Testis (tissue), 3 donors: ENCODE data around the gene VSTM5. TPM values are rescaled to one million over a fixed set of nuclear protein-coding genes. Genes with fewer than 3 reads are reported as not detected.

ENCODE experiments used
- DNase-seq: peaks from one replicate; pipeline ENCODE4 v3.0.0-alpha.2; 2019
- H3K27ac ChIP-seq, 2 donors: fragments of 200-600 bp; sonication (generic); one replicate each; pipeline ENCODE4 v1.5.1; 2019
- H3K27me3 ChIP-seq: fragments of 200-600 bp; sonication (generic); one replicate; pipeline ENCODE4 v1.5.1; 2019
- H3K36me3 ChIP-seq: fragments of 200-600 bp; sonication (generic); one replicate; pipeline ENCODE4 v1.5.1; 2017; ENCODE audit warnings: low read depth; ENCODE audit errors: missing control alignments
- H3K4me1 ChIP-seq: fragments of 200-600 bp; sonication (generic); one replicate; pipeline ENCODE4 v1.5.1; 2019
- H3K4me3 ChIP-seq, 2 donors: fragments of 200-600 bp; sonication (generic); one replicate each; pipeline ENCODE4 v1.5.1; 2017 to 2019
- H3K9me3 ChIP-seq: fragments of 200-600 bp; sonication (generic); one replicate; pipeline ENCODE4 v1.5.1; 2017
- POLR2A ChIP-seq: fragments of 450-650 bp; IDR thresholded peaks from one replicate; pipeline ENCODE4 v1.6.1; 2017; ENCODE audit warnings: antibody characterized with exemption, mild to moderate bottlenecking, moderate library complexity
- WGBS, 2 donors: methylation state at CpG; one replicate each; pipeline ENCODE4 v1.1.5; 2018; 5-methylcytosine and 5-hydroxymethylcytosine counted together
- intact Hi-C: fragments of 100-400 bp; cut with DNase I; formaldehyde crosslinking; loops from one replicate; pipeline ENCODE4 v1.15.1; 2023; ENCODE audit warnings: low total_unique reads
- polyA plus RNA-seq: library from polyadenylated mRNA; stranded (reverse); fragments of 350-450 nt; fragmentation: Illumina TruSeq; extraction: RNeasy Lipid Tissue Mini Kit (QIAGEN cat#74804); gene quantifications from one replicate; pipeline ENCODE4 v1.2.3, GENCODE V29; 2014; ENCODE audit warnings: low read depth, low replicate concordance; ENCODE audit not compliant: insufficient read depth
- total RNA-seq, 2 donors: library from RNA; depleted of rRNA; stranded (reverse); fragments of >200 nt; gene quantifications; one replicate each; pipeline ENCODE4 v1.2.3, GENCODE V29; 2016
- TF ChIP-seq, protein P1 (sequence below), 3 experiments: fragments of 450-650 bp in 2 of 3; fragments of 200-600 bp in 1 of 3; sonication (generic) in 1 of 3; IDR thresholded peaks; one replicate each; pipeline ENCODE4 v1.5.1; 2016 to 2019; ENCODE audit warnings: antibody characterized with exemption in 3 of 3, mild to moderate bottlenecking in 2 of 3, moderate library complexity in 1 of 3

Gene VSTM5
- total and polyA plus RNA-seq, 3 donors from 2014 or later, result 0.26 to 0.50 (median 0.31) TPM

DNA sequence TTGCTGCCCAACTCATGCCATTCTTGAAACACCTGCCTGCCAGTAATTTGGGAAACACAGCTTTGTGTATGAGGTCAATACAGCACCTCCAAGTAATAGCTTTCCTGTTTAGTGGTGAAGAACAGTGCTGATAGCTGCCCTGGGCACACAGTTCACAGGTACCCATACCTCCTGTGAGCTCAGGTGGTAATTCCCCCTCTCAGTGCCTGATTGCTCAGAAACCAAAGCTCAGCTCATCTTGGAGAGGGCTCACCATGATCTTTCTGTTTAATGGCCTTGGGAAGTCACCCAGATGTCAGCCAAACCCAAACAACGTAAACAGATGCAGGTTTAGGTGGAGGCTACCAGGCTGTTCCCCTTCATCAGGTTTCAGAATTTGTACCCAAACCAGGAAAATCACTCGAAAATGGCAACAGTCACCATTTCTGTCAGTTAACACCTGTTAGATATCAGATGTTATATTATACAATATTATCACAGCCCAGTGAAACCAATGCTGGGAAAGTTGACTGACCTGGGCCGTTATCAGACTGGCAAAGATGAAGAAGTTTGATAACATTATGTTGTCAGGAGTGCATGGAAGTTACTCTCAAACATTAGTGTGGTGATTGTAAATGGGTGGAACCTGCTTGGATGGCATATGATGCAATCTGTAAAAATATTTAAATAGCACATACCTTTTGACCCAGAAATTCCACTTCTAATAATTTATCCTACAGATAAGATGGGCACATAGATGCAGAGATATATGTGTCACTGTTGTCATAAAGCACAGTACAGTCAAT, 18.9 kb downstream of the VSTM5 start:
- 90% methylated on average over 3 of the region's 3 CpGs for WGBS, 2 donors
- no peaks in the 10 kb centered on the region for H3K36me3 ChIP-seq
- H3K4me1 ChIP-seq, result no peaks in the 10 kb centered on the region

DNA sequence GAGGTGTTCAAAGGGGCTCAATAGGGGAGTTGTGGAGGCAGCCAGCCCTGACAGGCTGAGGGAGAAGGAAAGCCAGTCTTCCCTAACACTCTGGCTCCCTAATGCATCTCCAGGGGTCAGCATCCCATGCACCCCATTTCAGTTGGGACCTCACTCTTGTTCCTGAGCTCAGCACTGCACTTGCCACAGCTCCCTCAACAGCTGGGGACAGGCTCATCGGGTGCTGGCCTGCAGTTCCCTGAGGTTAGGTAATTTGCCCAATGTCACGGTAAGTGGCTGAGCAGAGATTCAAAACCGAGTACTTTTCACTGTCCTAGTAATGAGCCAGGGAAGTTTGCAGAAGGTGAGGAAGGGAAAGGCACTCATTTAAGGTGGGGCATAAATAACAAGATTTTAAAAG, 20.8 kb downstream of the VSTM5 start:
- WGBS, 2 donors, result 74 to 86% methylated on average over 3 of the region's 3 CpGs
- no peak for TF ChIP-seq POLR2A
- TF ChIP-seq, protein P1, sequence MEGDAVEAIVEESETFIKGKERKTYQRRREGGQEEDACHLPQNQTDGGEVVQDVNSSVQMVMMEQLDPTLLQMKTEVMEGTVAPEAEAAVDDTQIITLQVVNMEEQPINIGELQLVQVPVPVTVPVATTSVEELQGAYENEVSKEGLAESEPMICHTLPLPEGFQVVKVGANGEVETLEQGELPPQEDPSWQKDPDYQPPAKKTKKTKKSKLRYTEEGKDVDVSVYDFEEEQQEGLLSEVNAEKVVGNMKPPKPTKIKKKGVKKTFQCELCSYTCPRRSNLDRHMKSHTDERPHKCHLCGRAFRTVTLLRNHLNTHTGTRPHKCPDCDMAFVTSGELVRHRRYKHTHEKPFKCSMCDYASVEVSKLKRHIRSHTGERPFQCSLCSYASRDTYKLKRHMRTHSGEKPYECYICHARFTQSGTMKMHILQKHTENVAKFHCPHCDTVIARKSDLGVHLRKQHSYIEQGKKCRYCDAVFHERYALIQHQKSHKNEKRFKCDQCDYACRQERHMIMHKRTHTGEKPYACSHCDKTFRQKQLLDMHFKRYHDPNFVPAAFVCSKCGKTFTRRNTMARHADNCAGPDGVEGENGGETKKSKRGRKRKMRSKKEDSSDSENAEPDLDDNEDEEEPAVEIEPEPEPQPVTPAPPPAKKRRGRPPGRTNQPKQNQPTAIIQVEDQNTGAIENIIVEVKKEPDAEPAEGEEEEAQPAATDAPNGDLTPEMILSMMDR (IDR thresholded peaks at IDR 0.05), result no peak

More for the DNA sequence above, 18.9 kb downstream of the VSTM5 start:
- intact Hi-C loops, result no loop called here
- no peaks in the 10 kb centered on the region for H3K27me3 ChIP-seq
- TF ChIP-seq, protein P1 (IDR thresholded peaks at IDR 0.05), result no peak
- no peak for TF ChIP-seq POLR2A
- no peak overlapping the region for H3K27ac ChIP-seq
- no peak overlapping the region for H3K4me3 ChIP-seq
- no peaks in the 10 kb centered on the region for H3K9me3 ChIP-seq
- DNase-seq, result no peak

DNA sequence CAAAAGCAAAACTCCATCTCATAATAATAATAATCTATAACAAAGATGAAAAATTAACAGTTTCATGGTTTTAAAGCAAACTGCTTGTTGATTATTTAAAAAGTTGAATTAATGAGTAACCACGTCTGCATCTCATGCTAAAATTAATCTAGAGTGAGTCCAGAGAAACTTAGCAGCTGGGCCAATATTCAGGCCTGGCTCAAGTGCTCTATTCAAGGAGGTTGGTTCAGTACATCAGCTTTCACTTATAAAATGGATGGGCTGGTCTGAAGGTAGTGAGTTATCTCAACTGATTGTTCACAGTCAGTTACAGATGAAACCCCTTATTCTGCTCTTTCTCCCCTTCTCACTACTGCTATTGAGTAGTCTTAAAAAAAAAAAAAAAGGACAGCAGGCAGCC, 23.1 kb downstream of the VSTM5 start:
- DNase-seq, result no peak
- Histone ChIP-seq H3K27me3 (no peaks in the 10 kb centered on the region), H3K9me3 (no peaks in the 10 kb centered on the region), H3K4me3 (no peak overlapping the region), H3K36me3 (no peaks in the 10 kb centered on the region), H3K4me1 (no peaks in the 10 kb centered on the region), H3K27ac (no peak overlapping the region)
- 87 to 92% methylated on average over 1 of the region's 1 CpG for WGBS, 2 donors
- intact Hi-C loops, result no loop called here
- TF ChIP-seq POLR2A, result no peak
- TF ChIP-seq, protein P1 (IDR thresholded peaks at IDR 0.05), result no peak

More for the DNA sequence above, 20.8 kb downstream of the VSTM5 start:
- no peak for DNase-seq
- H3K9me3 ChIP-seq, result no peaks in the 10 kb centered on the region
- H3K36me3 ChIP-seq, result no peaks in the 10 kb centered on the region
- no peak overlapping the region for H3K4me3 ChIP-seq
- intact Hi-C loops, result no loop called here
- H3K27ac ChIP-seq, result no peak overlapping the region
- H3K27me3 ChIP-seq, result no peaks in the 10 kb centered on the region
- H3K4me1 ChIP-seq, result no peaks in the 10 kb centered on the region

DNA sequence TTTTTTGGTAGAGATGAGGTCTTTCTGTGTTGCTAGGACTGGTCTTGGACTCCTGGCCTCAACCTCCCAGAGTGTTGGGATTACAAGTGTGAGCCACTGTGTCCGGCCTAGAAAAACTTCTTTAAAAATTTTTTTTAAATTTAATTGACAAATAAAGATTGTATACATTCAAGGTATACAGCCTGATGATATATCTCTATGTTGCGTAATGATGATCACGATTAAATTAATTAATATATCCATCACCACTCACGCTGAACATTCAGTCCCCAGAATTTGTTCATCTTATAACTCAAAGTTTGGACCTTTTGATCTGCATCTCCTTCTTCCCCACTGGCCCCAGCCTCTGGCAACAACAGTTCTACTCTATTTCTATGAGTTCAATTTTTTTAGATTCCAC, 27.2 kb downstream of the VSTM5 start:
- H3K27ac ChIP-seq, result no peak overlapping the region
- no peaks in the 10 kb centered on the region for H3K4me1 ChIP-seq
- 94 to 95% methylated on average over 4 of the region's 4 CpGs for WGBS, 2 donors
- no peak overlapping the region for H3K4me3 ChIP-seq
- H3K36me3 ChIP-seq, result no peaks in the 10 kb centered on the region
- no peaks in the 10 kb centered on the region for H3K27me3 ChIP-seq
- no peak for TF ChIP-seq POLR2A
- TF ChIP-seq, protein P1 (IDR thresholded peaks at IDR 0.05), result no peak
- intact Hi-C loops, result no loop called here
- no peaks in the 10 kb centered on the region for H3K9me3 ChIP-seq
- DNase-seq, result no peak

DNA sequence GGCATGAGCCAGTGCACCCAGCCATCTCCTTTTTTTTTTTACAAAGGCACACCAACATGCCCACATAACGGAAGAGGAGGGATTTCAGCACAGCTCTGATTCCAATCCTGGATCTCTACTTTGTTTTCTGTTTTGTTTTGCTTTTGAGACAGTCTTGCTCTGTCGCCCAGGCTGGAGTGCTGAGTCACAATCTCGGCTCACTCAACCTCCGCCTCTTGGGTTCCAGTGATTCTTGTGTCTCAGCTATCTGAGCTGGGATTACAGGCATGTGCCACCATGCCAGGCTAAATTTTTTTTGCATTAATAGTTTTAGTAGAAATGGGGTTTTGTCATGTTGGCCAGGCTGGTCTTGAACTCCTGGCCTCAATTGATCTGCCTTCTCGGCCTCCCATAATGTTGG, 28.1 kb downstream of the VSTM5 start:
- Histone ChIP-seq H3K4me3 (no peak overlapping the region), H3K9me3 (no peaks in the 10 kb centered on the region), H3K27me3 (no peaks in the 10 kb centered on the region), H3K4me1 (no peaks in the 10 kb centered on the region), H3K36me3 (no peaks in the 10 kb centered on the region), H3K27ac (no peak overlapping the region)
- no peak for DNase-seq
- TF ChIP-seq, protein P1 (IDR thresholded peaks at IDR 0.05), result no peak
- no peak for TF ChIP-seq POLR2A
- 88 to 96% methylated on average over 5 of the region's 5 CpGs for WGBS, 2 donors
- intact Hi-C loops, result no loop called here
